ENCODE measurements around the gene BCAS1.

- no peak for TF ChIP-seq REST (IDR thresholded peaks at IDR 0.05; ENCODE audit: low read depth)
- TF ChIP-seq EP300 (IDR thresholded peaks at IDR 0.05; ENCODE audit: borderline replicate concordance) = no peak
These were observed 169.9 kb downstream of the BCAS1 start for GRCh38 chr20:53900380-53900999.
